ENCODE results near the gene GH1.
"Not testable (repeated sequence)": the region's sequence is repeated elsewhere in the genome, so short reads cannot be mapped to it uniquely, and the experiment has no call there.

Gene GH1

DNA sequence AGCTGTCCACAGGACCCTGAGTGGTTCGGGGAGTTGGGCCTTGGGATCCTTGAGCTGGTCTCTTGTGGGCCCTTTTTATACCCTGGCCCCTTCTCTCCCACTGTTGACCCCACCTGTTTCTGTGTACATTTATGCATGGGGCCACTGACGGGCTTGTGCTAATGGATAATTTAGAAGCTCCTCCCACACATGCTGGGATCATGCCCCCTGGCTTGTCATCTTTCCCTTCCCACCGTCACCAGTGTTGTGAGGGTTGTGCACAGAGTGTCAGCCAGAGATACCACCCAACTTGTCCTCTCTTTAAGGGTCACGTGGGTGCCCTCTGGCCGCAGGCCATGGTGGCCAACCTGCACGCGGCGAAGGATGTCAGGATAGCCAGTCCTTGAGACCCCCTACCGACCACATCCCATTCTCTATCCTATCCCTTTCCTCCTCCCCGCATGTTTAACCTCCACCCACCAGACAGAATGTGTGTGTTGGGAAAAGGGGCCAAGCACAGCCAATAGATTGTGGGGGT lies at the start of gene GH1:
Gene GH1, minus strand, starts transcription at position 51 of the 517 bp plus-strand sequence. CDS start 63 bp downstream, outside the sequence.
- in situ Hi-C loops (cut with HindIII; ENCODE audit: low pct_ligation_motif_present, low sequenced_read_pairs); H3K27ac ChIP-seq; H3K4me3 ChIP-seq (ENCODE audit: low read depth, low read length); H3K36me3 ChIP-seq (replicated peaks); DNase-seq; H3K27me3 ChIP-seq (replicated peaks): not testable (repeated sequence)

- in situ Hi-C loops (cut with HindIII; ENCODE audit: low pct_ligation_motif_present, low sequenced_read_pairs): no loop called here
- no peak overlapping the region for H3K4me3 ChIP-seq (ENCODE audit: low read depth, low read length)
- no peaks in the 10 kb centered on the region for H3K36me3 ChIP-seq (replicated peaks)
- no peak overlapping the region for H3K27ac ChIP-seq
- H3K27me3 ChIP-seq (replicated peaks): no peaks in the 10 kb centered on the region
- TF ChIP-seq, protein P1, sequence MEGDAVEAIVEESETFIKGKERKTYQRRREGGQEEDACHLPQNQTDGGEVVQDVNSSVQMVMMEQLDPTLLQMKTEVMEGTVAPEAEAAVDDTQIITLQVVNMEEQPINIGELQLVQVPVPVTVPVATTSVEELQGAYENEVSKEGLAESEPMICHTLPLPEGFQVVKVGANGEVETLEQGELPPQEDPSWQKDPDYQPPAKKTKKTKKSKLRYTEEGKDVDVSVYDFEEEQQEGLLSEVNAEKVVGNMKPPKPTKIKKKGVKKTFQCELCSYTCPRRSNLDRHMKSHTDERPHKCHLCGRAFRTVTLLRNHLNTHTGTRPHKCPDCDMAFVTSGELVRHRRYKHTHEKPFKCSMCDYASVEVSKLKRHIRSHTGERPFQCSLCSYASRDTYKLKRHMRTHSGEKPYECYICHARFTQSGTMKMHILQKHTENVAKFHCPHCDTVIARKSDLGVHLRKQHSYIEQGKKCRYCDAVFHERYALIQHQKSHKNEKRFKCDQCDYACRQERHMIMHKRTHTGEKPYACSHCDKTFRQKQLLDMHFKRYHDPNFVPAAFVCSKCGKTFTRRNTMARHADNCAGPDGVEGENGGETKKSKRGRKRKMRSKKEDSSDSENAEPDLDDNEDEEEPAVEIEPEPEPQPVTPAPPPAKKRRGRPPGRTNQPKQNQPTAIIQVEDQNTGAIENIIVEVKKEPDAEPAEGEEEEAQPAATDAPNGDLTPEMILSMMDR (IDR thresholded peaks at IDR 0.05; ENCODE audit: low read depth, low read length, missing control alignments): no peak
- no peak for DNase-seq
These were observed 49.3 kb upstream of the GH1 start for GRCh38 chr17:63967953-63968352.

GRCh38 chr17:63966646-63967264 lies 48.1 kb upstream of the GH1 start:
- in situ Hi-C loops (cut with HindIII; ENCODE audit: low pct_ligation_motif_present, low sequenced_read_pairs): no loop called here
- TF ChIP-seq, protein P1 (IDR thresholded peaks at IDR 0.05; ENCODE audit: low read depth, low read length, missing control alignments): no peak
- Histone ChIP-seq H3K27me3 (replicated peaks) (no peaks in the 10 kb centered on the region), H3K27ac (no peak overlapping the region), H3K4me3 (ENCODE audit: low read depth, low read length) (no peak overlapping the region), H3K36me3 (replicated peaks) (no peaks in the 10 kb centered on the region)
- no peak for DNase-seq

DNA sequence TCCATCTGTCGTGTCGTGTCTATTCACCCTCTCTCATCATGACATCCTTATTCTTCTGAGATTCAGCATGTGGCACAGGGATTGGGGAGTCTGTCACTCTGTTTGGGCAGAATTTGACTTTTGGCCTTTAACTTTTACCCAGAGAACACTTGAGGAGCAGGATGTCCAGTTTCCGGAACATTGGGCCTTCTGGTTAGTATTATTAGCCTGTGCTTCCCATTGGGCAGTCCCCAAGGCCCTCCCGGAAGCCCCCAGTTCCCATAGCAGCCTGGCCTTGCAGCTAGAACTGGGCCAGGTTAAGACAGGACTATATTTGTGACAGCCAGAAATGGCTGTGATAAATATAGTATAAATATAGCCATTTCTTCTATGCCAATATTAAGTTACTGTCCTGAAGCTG lies 44.5 kb upstream of the GH1 start:
- no peak for DNase-seq
- H3K27ac ChIP-seq: no peak overlapping the region
- in situ Hi-C loops (cut with HindIII; ENCODE audit: low pct_ligation_motif_present, low sequenced_read_pairs): no loop called here
- H3K4me3 ChIP-seq (ENCODE audit: low read depth, low read length): no peak overlapping the region
- no peaks in the 10 kb centered on the region for H3K36me3 ChIP-seq (replicated peaks)
- TF ChIP-seq, protein P1 (IDR thresholded peaks at IDR 0.05; ENCODE audit: low read depth, low read length, missing control alignments): no peak
- H3K27me3 ChIP-seq (replicated peaks): no peaks in the 10 kb centered on the region

- Histone ChIP-seq H3K27me3 (replicated peaks) (no peaks in the 10 kb centered on the region), H3K4me3 (ENCODE audit: low read depth, low read length) (no peak overlapping the region), H3K27ac (no peak overlapping the region), H3K36me3 (replicated peaks) (no peaks in the 10 kb centered on the region)
- in situ Hi-C loops (cut with HindIII; ENCODE audit: low pct_ligation_motif_present, low sequenced_read_pairs): no loop called here
- no peak for DNase-seq
- TF ChIP-seq, protein P1 (IDR thresholded peaks at IDR 0.05; ENCODE audit: low read depth, low read length, missing control alignments): no peak
These were observed 43.7 kb upstream of the GH1 start for GRCh38 chr17:63962298-63962744.

- Histone ChIP-seq H3K4me3 (ENCODE audit: low read depth, low read length) (no peak overlapping the region), H3K27me3 (replicated peaks) (no peaks in the 10 kb centered on the region), H3K27ac (no peak overlapping the region), H3K36me3 (replicated peaks) (no peaks in the 10 kb centered on the region)
- DNase-seq: peak; percentile 63
- in situ Hi-C loops (cut with HindIII; ENCODE audit: low pct_ligation_motif_present, low sequenced_read_pairs): no loop called here
- TF ChIP-seq, protein P1 (IDR thresholded peaks at IDR 0.05; ENCODE audit: low read depth, low read length, missing control alignments): no peak
These were observed 42.9 kb upstream of the GH1 start for GRCh38 chr17:63961355-63962212.

All from brain microvascular endothelial cell (primary cell).